ENCODE measurements around the gene EXOC7. TPM values are rescaled to one million over a fixed set of nuclear protein-coding genes. Genes with fewer than 3 reads are reported as not detected.

Gene EXOC7
- total and polyA plus RNA-seq, 3 experiments from 2014 or later = 69.3 to 109 (median 105) TPM

DNA sequence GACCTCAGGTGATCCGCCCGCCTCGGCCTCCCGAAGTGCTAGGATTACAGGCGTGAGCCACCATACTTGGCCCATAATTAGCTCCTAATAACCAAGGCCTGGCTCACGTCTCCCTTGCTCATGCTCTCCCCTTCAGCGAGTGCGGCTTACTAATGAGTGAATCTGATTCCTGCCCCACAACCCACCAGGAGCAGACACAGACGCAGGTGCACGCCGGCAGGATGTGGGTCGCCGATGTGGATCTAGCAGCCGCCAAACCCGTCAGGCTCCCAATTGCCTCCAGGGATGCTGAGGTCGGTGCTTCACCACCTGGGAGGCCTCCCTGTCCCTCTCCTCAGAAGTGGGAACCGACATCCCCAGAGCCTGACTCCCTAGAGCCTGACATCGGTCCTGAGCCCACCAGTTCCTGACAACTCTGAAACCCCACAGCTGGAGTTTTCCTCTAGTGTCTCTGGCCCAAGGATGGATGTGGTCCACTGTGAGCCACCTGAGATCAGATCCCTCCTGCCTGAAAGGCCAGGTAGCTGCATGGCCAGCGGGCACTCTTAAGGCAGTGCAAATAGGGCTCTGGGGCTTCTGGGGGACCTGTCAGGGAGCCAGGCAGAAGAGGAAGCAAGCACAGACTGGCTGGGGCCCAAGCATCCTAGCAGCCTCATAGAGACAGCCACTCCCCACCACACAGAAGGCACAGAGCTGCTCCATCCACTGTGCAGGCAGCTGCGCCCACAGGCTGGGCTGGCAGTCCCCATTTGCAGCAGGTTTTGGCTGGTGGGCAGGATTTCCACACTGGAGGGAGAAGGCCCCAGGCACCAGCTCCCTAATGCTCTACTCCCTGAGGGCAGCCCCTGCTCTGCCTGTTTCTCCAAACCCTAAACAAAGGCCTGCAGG lies 10.8 kb downstream of the EXOC7 start:
- no peak overlapping the region for H3K4me3 Mint-ChIP-seq
- Histone ChIP-seq H3K9me3 (ENCODE audit: low read length) (no peaks in the 10 kb centered on the region), H3K4me3 (ENCODE audit: low read length) (no peak overlapping the region), H3K4me1 (ENCODE audit: insufficient read depth, low read length) (no peaks in the 10 kb centered on the region), H3K36me3 (ENCODE audit: insufficient read depth, low read length) (peaks cover 59% of the 10 kb centered on the region), H3K27ac (ENCODE audit: low read depth, low read length) (no peak overlapping the region), H3K27me3 (ENCODE audit: insufficient read depth, low read length, poor library complexity, severe bottlenecking) (no peaks in the 10 kb centered on the region)
- peaks cover 0 to 81% (median 8%) of the 10 kb centered on the region in 3 donors for H3K36me3 Mint-ChIP-seq
- CTCF ChIA-PET = interaction anchor here (1.0 to 1.7 kb wide), 3 partner anchors 11 to 87 kb away, joined by 3 read pairs; partner anchors contain the start of gene EXOC7
- no peaks in the 10 kb centered on the region for H3K9me3 Mint-ChIP-seq
- peaks cover 0 to 1% of the 10 kb centered on the region in 2 donors for H3K27me3 Mint-ChIP-seq
- H3K27ac Mint-ChIP-seq = peak overlapping the region in 2 of 8 donors; percentile 15 to 78
- POLR2A ChIA-PET = interaction anchor here (0.8 kb wide), 1 partner anchor 15 kb away, joined by 3 read pairs; no protein-coding TSS in a partner anchor
- peaks cover 4 to 11% (median 5%) of the 10 kb centered on the region in 3 donors for H3K4me1 Mint-ChIP-seq
- DNase-seq = no peak

DNA sequence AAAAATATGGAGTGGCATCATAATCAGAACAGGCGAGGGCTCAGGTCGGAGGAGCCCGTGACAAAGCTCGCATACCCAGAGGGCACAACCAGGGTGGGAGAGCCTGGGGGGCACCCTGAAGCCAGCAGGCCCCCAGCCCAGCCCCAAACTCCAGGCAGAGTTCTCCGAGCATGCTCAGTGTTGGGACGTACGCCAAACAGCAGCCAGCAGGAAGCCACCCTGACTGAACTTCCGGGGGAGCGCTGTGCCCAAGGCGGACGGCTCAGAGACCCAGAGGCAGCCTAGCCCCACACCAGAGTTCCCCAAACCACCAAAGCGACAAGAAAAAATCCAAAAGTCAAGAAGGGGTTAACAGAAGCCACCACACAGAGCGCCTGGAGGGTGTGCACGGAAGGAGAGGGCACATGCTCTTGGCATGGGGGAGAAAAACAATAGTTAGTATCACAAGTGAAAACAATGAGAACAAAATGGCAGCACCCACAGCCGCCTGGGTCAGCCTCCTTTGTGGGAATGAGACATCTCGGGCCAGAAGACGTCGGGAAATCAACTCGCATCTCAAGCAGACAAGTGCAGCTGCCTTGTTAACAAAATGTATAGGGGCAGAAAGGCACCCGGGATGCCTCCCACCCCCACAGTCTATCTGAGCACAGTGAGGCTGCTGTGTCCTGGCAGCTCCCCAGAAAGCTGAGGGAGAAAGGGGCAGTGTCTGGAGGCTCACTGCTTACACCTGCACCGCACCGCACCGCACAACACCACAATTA lies 11.9 kb downstream of the EXOC7 start:
- Mint-ChIP-seq H3K36me3 (peaks cover 0 to 82% (median 4%) of the 10 kb centered on the region in 3 donors), H3K27me3 (peaks cover 0 to 1% of the 10 kb centered on the region in 2 donors), H3K9me3 (no peaks in the 10 kb centered on the region), H3K4me1 (peaks cover 4 to 11% (median 5%) of the 10 kb centered on the region in 3 donors), H3K27ac (peak overlapping the region in 6 of 8 donors; percentile 57 to 91 (median 68)), H3K4me3 (peak overlapping the region in 3 of 7 donors; percentile 20 to 52 (median 26))
- Histone ChIP-seq H3K9me3 (ENCODE audit: low read length) (no peaks in the 10 kb centered on the region), H3K4me3 (ENCODE audit: low read length) (no peak overlapping the region), H3K27me3 (ENCODE audit: insufficient read depth, low read length, poor library complexity, severe bottlenecking) (no peaks in the 10 kb centered on the region), H3K4me1 (ENCODE audit: insufficient read depth, low read length) (no peaks in the 10 kb centered on the region), H3K36me3 (ENCODE audit: insufficient read depth, low read length) (peaks cover 63% of the 10 kb centered on the region), H3K27ac (ENCODE audit: low read depth, low read length) (no peak overlapping the region)
- no peak for DNase-seq
- ChIA-PET CTCF (interaction anchor here (1.2 to 1.6 kb wide), 2 partner anchors 12 kb away, joined by 3 read pairs; partner anchors contain the start of gene EXOC7), POLR2A (no interaction called here)

DNA sequence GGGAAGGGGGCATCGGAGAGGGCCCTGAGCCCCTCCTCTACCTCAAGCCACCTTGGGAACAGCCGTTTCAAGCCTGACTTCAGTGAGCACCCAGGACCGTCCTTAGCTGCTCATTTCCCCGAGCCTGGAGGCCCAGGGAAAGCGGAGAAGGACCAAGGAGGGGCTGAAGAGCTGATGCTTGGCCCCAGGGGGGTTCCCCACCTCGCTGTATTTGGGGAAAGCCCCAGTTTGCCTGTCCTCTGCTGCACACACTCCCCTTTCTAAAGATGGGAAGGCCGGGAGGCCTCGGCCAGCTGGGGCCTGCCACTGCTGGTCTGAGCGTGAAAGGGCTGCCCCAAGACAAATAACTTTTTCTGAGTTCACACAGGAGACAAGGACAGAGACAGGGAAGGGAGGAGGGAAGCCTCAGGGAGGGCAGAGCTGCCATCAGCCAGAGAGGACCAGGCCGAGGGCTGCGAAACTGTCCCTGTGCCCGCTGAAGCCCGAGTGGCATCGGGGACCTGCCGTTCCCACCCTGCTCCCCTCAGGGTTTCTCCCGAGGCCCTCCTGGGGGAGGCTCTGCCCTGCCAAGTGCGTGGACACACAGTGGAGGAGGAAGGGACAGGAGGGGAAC lies 13.0 kb downstream of the EXOC7 start:
- H3K27ac Mint-ChIP-seq = peak overlapping the region in 1 of 8 donors; percentile 17
- ChIA-PET CTCF (interaction anchor here (1.2 to 1.6 kb wide), 2 partner anchors 11 to 13 kb away, joined by 3 read pairs; partner anchors contain the start of gene EXOC7), POLR2A (interaction anchor here (1.9 kb wide), 1 partner anchor 13 kb away, joined by 4 read pairs; no protein-coding TSS in a partner anchor)
- H3K4me1 Mint-ChIP-seq = peaks cover 0 to 6% (median 4%) of the 10 kb centered on the region in 3 donors
- peaks cover 0 to 85% (median 1%) of the 10 kb centered on the region in 3 donors for H3K36me3 Mint-ChIP-seq
- Histone ChIP-seq H3K27me3 (ENCODE audit: insufficient read depth, low read length, poor library complexity, severe bottlenecking) (no peaks in the 10 kb centered on the region), H3K4me1 (ENCODE audit: insufficient read depth, low read length) (no peaks in the 10 kb centered on the region), H3K27ac (ENCODE audit: low read depth, low read length) (no peak overlapping the region), H3K9me3 (ENCODE audit: low read length) (no peaks in the 10 kb centered on the region), H3K4me3 (ENCODE audit: low read length) (no peak overlapping the region), H3K36me3 (ENCODE audit: insufficient read depth, low read length) (peaks cover 61% of the 10 kb centered on the region)
- H3K4me3 Mint-ChIP-seq = no peak overlapping the region
- DNase-seq = no peak
- peaks cover 0 to 1% of the 10 kb centered on the region in 2 donors for H3K27me3 Mint-ChIP-seq
- H3K9me3 Mint-ChIP-seq = no peaks in the 10 kb centered on the region

DNA sequence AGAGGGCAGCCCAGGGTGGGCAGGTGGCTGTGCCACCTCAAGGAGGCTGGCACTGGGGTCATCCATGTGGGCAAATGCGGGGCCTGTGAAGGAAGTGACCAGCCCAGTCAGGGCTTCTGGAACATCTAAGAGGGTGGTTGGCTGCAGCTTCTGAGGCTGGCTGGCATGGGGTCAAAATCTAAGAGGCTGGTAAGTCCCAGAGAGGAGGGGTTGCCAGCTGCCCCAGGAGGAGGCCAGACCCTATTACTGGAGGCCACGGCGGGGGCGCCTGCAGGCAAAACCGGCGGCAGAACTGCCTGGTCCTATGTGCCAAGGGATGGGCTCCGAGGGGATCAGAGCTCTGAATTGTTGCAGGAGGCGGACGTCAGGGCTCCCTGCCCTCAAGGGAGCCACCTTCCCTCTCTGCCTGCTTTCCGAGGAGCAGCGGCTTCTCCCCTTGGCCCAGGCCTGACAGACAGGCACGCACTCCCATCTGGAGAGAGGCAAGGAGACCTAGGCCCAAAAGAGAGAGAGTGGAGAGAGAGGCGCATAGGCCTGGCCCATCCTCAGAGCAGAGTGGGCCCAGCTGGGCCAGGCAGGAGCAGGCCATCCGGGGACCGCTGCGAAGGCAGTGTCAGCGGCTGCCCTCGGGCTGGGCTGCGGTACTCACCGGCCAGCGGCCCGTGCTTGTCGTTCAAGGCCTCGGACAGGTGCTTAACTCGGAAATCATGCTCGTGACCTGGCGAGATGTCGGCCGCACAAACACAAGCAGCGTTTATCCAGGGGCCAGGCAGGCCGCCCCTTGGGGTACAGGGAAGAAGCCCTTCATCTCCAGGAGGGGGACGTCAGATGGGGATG lies 13.7 kb downstream of the EXOC7 start:
- no peak for DNase-seq
- Histone ChIP-seq H3K27ac (ENCODE audit: low read depth, low read length) (no peak overlapping the region), H3K36me3 (ENCODE audit: insufficient read depth, low read length) (peaks cover 62% of the 10 kb centered on the region), H3K27me3 (ENCODE audit: insufficient read depth, low read length, poor library complexity, severe bottlenecking) (no peaks in the 10 kb centered on the region), H3K9me3 (ENCODE audit: low read length) (no peaks in the 10 kb centered on the region), H3K4me3 (ENCODE audit: low read length) (no peak overlapping the region), H3K4me1 (ENCODE audit: insufficient read depth, low read length) (no peaks in the 10 kb centered on the region)
- H3K27ac Mint-ChIP-seq = peak overlapping the region in 2 of 8 donors; percentile 48 to 86
- ChIA-PET POLR2A (interaction anchor here (0.7 to 1.9 kb wide), 2 partner anchors 9 to 12 kb away, joined by 4 read pairs; no protein-coding TSS in a partner anchor), CTCF (interaction anchor here (1.2 to 1.8 kb wide), 2 partner anchors 60 to 185 kb away, joined by 3 read pairs; no protein-coding TSS in a partner anchor)
- H3K4me1 Mint-ChIP-seq = peaks cover 0 to 5% (median 4%) of the 10 kb centered on the region in 3 donors
- H3K36me3 Mint-ChIP-seq = peaks cover 0 to 90% (median 1%) of the 10 kb centered on the region in 3 donors
- H3K9me3 Mint-ChIP-seq = no peaks in the 10 kb centered on the region
- H3K4me3 Mint-ChIP-seq = no peak overlapping the region
- peaks cover 0 to 1% of the 10 kb centered on the region in 2 donors for H3K27me3 Mint-ChIP-seq

DNA sequence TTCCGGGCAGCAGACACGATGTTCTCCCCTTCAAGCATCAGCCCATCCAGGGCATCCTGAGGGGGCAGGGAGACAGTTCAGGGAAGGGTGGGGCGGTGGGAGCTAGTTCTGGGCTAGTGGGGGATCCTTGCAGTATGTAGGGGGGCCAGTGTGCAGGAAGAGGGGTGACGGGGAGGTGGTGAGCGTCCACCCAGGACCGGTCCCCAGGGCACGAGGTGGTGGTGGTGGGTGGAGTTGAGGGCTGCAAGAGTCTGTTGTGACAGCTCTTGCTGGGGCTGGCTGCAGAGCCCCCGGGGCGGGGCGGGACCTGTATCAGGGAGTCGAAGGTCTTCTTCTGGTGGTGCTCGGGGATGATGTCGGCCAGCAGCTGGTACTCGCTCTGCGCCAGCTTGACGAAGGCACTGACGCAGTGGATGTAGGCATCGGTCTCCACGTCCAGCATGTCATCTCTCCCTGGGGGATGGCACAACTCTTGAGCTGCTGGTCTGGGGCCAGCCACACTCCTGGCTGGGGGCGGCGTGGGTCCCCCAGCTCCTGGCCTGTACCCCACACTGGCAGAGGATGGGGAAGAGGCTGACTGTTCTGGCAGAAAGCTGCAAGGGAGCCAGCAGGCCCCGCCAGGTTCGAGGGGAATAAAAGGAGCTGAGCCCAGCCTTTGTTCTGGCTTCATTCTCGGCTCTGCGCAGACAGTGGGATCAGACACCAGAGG lies 14.6 kb downstream of the EXOC7 start:
- peaks cover 0 to 91% (median 6%) of the 10 kb centered on the region in 3 donors for H3K36me3 Mint-ChIP-seq
- H3K27ac Mint-ChIP-seq = peak overlapping the region in 1 of 8 donors; percentile 70
- H3K36me3 ChIP-seq (ENCODE audit: insufficient read depth, low read length) = peaks cover 61% of the 10 kb centered on the region
- ChIA-PET CTCF (interaction anchor here (1.2 to 1.8 kb wide), 2 partner anchors 59 to 184 kb away, joined by 3 read pairs; no protein-coding TSS in a partner anchor), POLR2A (interaction anchor here (0.7 to 1.9 kb wide), 3 partner anchors 8 to 26 kb away, joined by 3 to 4 read pairs (median 4); no protein-coding TSS in a partner anchor)
- peaks cover 0 to 1% of the 10 kb centered on the region in 2 donors for H3K27me3 Mint-ChIP-seq
- H3K27ac ChIP-seq (ENCODE audit: low read depth, low read length) = no peak overlapping the region
- H3K4me1 ChIP-seq (ENCODE audit: insufficient read depth, low read length) = no peaks in the 10 kb centered on the region
- H3K4me1 Mint-ChIP-seq = peaks cover 0 to 5% (median 5%) of the 10 kb centered on the region in 3 donors
- no peaks in the 10 kb centered on the region for H3K27me3 ChIP-seq (ENCODE audit: insufficient read depth, low read length, poor library complexity, severe bottlenecking)
- H3K9me3 ChIP-seq (ENCODE audit: low read length) = no peaks in the 10 kb centered on the region
- peak overlapping the region in 1 of 7 donors; percentile 48 for H3K4me3 Mint-ChIP-seq
- no peak for DNase-seq
- H3K9me3 Mint-ChIP-seq = no peaks in the 10 kb centered on the region
- no peak overlapping the region for H3K4me3 ChIP-seq (ENCODE audit: low read length)

DNA sequence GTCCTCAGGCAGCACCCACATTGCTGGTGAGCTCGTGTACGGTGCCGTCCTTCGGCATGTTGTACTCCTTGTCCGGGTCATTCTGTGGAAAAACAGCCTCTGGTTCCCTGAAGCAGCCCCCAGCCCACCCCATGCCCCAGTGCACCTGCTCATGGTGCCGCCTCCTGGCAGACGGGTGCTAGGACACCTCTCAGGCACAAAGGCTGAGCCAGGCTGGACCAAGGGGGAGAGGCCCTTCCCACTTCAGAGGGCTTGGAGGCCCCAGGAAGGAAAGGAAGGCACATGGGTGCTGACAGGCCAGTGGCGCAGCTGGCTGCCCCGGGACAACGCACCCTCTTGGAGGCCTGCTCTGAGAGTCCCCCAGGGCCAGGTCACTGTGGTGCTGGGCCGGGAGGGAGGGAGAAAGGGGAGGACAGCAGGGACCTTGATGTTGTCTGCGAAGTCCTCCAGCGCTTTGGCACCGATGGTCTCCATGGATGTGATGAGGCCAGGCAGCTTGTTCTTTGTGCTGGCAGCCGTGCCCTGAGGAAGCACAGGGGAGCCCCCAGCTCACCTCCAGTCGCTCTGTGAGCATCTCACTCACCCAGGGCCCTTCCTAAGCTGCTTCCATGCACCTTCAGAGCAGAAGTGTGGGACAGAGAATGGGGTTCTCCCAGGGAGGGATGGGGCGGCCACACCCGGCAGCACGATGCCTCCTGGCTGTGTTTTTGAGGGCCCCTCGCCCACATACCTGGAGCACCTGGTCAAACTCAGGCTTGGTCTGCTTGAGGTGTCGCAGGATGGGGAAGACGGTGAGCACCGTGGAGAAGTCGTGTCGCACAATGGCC lies 15.3 kb downstream of the EXOC7 start:
- Histone ChIP-seq H3K27ac (ENCODE audit: low read depth, low read length) (no peak overlapping the region), H3K4me3 (ENCODE audit: low read length) (no peak overlapping the region), H3K9me3 (ENCODE audit: low read length) (no peaks in the 10 kb centered on the region), H3K27me3 (ENCODE audit: insufficient read depth, low read length, poor library complexity, severe bottlenecking) (no peaks in the 10 kb centered on the region), H3K4me1 (ENCODE audit: insufficient read depth, low read length) (no peaks in the 10 kb centered on the region), H3K36me3 (ENCODE audit: insufficient read depth, low read length) (peaks cover 58% of the 10 kb centered on the region)
- ChIA-PET CTCF (interaction anchor here (1.2 to 1.8 kb wide), 2 partner anchors 59 to 183 kb away, joined by 3 read pairs; no protein-coding TSS in a partner anchor), POLR2A (interaction anchor here (1.0 kb wide), 1 partner anchor 25 kb away, joined by 3 read pairs; no protein-coding TSS in a partner anchor)
- Mint-ChIP-seq H3K4me3 (no peak overlapping the region), H3K36me3 (peaks cover 0 to 91% (median 6%) of the 10 kb centered on the region in 3 donors), H3K4me1 (peaks cover 0 to 5% (median 5%) of the 10 kb centered on the region in 3 donors), H3K27ac (peak overlapping the region in 2 of 8 donors; percentile 23 to 70), H3K27me3 (peaks cover 0 to 1% of the 10 kb centered on the region in 2 donors), H3K9me3 (no peaks in the 10 kb centered on the region)
- DNase-seq = no peak

All from CD8-positive, alpha-beta memory T cell (primary cell).